Muscle layer of duodenum (tissue), 2 donors: ENCODE measurements around the gene CDC14B.
"Not testable (repeated sequence)": the region's sequence is repeated elsewhere in the genome, so short reads cannot be mapped to it uniquely, and the experiment has no call there.

Experiments
- H3K27ac ChIP-seq: one replicate; pipeline ENCODE4 v1.7.0; 2013; ENCODE audit warnings: mild to moderate bottlenecking, low read length
- H3K27me3 ChIP-seq: one replicate; pipeline ENCODE4 v1.7.0; 2013; ENCODE audit warnings: low read depth, mild to moderate bottlenecking, control low read depth, low read length
- H3K36me3 ChIP-seq, 2 donors: one replicate each; pipeline ENCODE4 v1.7.0; 2013; ENCODE audit warnings: low read length in 2 of 2, control low read depth in 1 of 2, mild to moderate bottlenecking in 1 of 2; ENCODE audit not compliant: insufficient read depth in 2 of 2, control insufficient read depth in 1 of 2
- H3K4me1 ChIP-seq, 2 donors: one replicate each; pipeline ENCODE4 v1.7.0; 2013; ENCODE audit warnings: low read length in 2 of 2, mild to moderate bottlenecking in 2 of 2, control low read depth in 1 of 2, moderate library complexity in 1 of 2; ENCODE audit not compliant: insufficient read depth in 2 of 2, control insufficient read depth in 1 of 2
- H3K4me3 ChIP-seq, 2 donors: one replicate each; pipeline ENCODE4 v1.7.0; 2013; ENCODE audit warnings: low read length in 2 of 2, low read depth in 1 of 2, mild to moderate bottlenecking in 1 of 2
- H3K9me3 ChIP-seq, 2 donors: one replicate each; pipeline ENCODE4 v1.7.0; 2013; ENCODE audit warnings: low read length in 2 of 2, control low read depth in 1 of 2, mild to moderate bottlenecking in 1 of 2; ENCODE audit not compliant: control insufficient read depth in 1 of 2
- donor health status: healthy.

The CDC14B gene

GRCh38 chr9:96509026-96509425 lies 110.6 kb downstream of the CDC14B start:
- no peaks in the 10 kb centered on the region for H3K9me3 ChIP-seq
- no peak overlapping the region for H3K4me3 ChIP-seq
- no peaks in the 10 kb centered on the region for H3K27me3 ChIP-seq
- H3K36me3 ChIP-seq: peaks cover 12 to 14% of the 10 kb centered on the region in 2 donors
- H3K4me1 ChIP-seq: no peaks in the 10 kb centered on the region
- no peak overlapping the region for H3K27ac ChIP-seq

- Histone ChIP-seq H3K36me3 (peaks cover 6 to 9% of the 10 kb centered on the region in 2 donors), H3K4me3 (no peak overlapping the region), H3K27ac (no peak overlapping the region), H3K9me3 (no peaks in the 10 kb centered on the region), H3K27me3 (no peaks in the 10 kb centered on the region), H3K4me1 (no peaks in the 10 kb centered on the region)
Measured at GRCh38 chr9:96508227-96508940, 111.3 kb downstream of the CDC14B start.

GRCh38 chr9:96505316-96505991 lies 114.2 kb downstream of the CDC14B start:
- H3K4me1 ChIP-seq: no peaks in the 10 kb centered on the region
- no peak overlapping the region for H3K4me3 ChIP-seq
- no peaks in the 10 kb centered on the region for H3K27me3 ChIP-seq
- peaks cover 3 to 7% of the 10 kb centered on the region in 2 donors for H3K36me3 ChIP-seq
- H3K9me3 ChIP-seq: no peaks in the 10 kb centered on the region
- H3K27ac ChIP-seq: no peak overlapping the region

- peaks cover 0 to 13% of the 10 kb centered on the region in 2 donors for H3K36me3 ChIP-seq
- no peak overlapping the region for H3K4me3 ChIP-seq
- no peak overlapping the region for H3K27ac ChIP-seq
- H3K9me3 ChIP-seq: no peaks in the 10 kb centered on the region
- no peaks in the 10 kb centered on the region for H3K27me3 ChIP-seq
- H3K4me1 ChIP-seq: no peaks in the 10 kb centered on the region
Measured at GRCh38 chr9:96503918-96504317, 115.7 kb downstream of the CDC14B start.

GRCh38 chr9:96503374-96503748 lies 116.3 kb downstream of the CDC14B start:
- H3K27ac ChIP-seq, H3K27me3 ChIP-seq, H3K4me3 ChIP-seq, H3K4me1 ChIP-seq, H3K9me3 ChIP-seq: not testable (repeated sequence)
- peaks cover 0 to 13% of the 10 kb centered on the region in 2 donors for H3K36me3 ChIP-seq

- Histone ChIP-seq H3K4me3 (no peak overlapping the region), H3K36me3 (peaks cover 0 to 13% of the 10 kb centered on the region in 2 donors), H3K27me3 (no peaks in the 10 kb centered on the region), H3K9me3 (no peaks in the 10 kb centered on the region), H3K4me1 (no peaks in the 10 kb centered on the region), H3K27ac (no peak overlapping the region)
Measured at GRCh38 chr9:96502539-96503373, 116.9 kb downstream of the CDC14B start.

GRCh38 chr9:96501633-96502538 lies 117.8 kb downstream of the CDC14B start:
- Histone ChIP-seq H3K27ac (no peak overlapping the region), H3K4me1 (no peaks in the 10 kb centered on the region), H3K9me3 (no peaks in the 10 kb centered on the region), H3K4me3 (no peak overlapping the region), H3K36me3 (peaks cover 0 to 13% of the 10 kb centered on the region in 2 donors), H3K27me3 (no peaks in the 10 kb centered on the region)

GRCh38 chr9:96500696-96501632 lies 118.7 kb downstream of the CDC14B start:
- peaks cover 0 to 13% of the 10 kb centered on the region in 2 donors for H3K36me3 ChIP-seq
- no peak overlapping the region for H3K27ac ChIP-seq
- no peaks in the 10 kb centered on the region for H3K4me1 ChIP-seq
- H3K27me3 ChIP-seq: no peaks in the 10 kb centered on the region
- H3K4me3 ChIP-seq: no peak overlapping the region
- no peaks in the 10 kb centered on the region for H3K9me3 ChIP-seq

GRCh38 chr9:96499257-96499656 lies 120.4 kb downstream of the CDC14B start:
- Histone ChIP-seq H3K9me3 (no peaks in the 10 kb centered on the region), H3K4me1 (no peaks in the 10 kb centered on the region), H3K27ac (no peak overlapping the region), H3K36me3 (peaks cover 0 to 10% of the 10 kb centered on the region in 2 donors), H3K4me3 (no peak overlapping the region), H3K27me3 (no peaks in the 10 kb centered on the region)

- Histone ChIP-seq H3K36me3 (peaks cover 0 to 6% of the 10 kb centered on the region in 2 donors), H3K27me3 (no peaks in the 10 kb centered on the region), H3K9me3 (no peaks in the 10 kb centered on the region), H3K27ac (no peak overlapping the region), H3K4me3 (no peak overlapping the region), H3K4me1 (no peaks in the 10 kb centered on the region)
Measured at GRCh38 chr9:96498796-96499195, 120.8 kb downstream of the CDC14B start.
